ENCODE results near the gene FOXP1.

Gene FOXP1

DNA sequence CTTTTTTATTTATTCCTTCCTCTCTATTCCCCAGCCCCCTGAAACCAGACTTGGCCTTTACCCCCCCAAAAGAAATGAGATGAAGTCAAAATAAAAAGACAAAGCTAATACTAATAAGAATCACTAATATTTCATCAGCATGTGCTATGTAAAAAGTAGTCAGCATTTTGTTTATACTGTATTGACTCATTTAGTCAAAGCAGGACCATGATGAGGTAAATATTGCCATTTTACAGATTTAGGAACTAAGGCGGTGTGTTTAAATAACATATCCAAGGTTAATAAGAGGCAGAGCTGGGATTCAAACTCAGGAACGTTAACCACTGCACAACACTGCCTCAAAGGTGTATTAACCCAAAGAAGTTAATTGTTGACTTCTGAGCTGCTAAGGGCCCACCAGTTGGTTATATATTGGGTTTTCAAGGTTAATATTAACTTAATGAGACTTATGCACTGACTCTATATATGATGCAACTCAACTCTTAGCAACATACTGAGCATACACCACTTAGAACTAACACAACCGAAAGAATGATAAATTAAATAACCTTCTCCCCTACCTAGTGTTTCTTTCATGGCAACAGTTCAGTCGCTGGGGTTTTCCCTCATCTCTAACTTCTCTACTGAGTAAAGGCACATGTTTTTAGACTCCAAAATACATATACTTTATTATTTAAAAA, 34.7 kb downstream of the FOXP1 start:
- Histone ChIP-seq H3K27ac (ENCODE audit: insufficient read depth, low read depth, low read length, poor library complexity, severe bottlenecking) (no peak overlapping the region), H3K4me3 (ENCODE audit: insufficient read depth, low read depth, low read length) (no peak overlapping the region), H3K4me1 (ENCODE audit: control insufficient read depth, insufficient read depth, low read length) (no peaks in the 10 kb centered on the region), H3K9me3 (ENCODE audit: control insufficient read depth, low read length) (no peaks in the 10 kb centered on the region), H3K36me3 (ENCODE audit: control insufficient read depth, insufficient read depth, low read length) (no peaks in the 10 kb centered on the region), H3K27me3 (ENCODE audit: control insufficient read depth, insufficient read depth, low read length, poor library complexity, severe bottlenecking) (no peaks in the 10 kb centered on the region)
- WGBS, 2 experiments, result 91 to 96% methylated on average over 4 of the region's 4 CpGs

DNA sequence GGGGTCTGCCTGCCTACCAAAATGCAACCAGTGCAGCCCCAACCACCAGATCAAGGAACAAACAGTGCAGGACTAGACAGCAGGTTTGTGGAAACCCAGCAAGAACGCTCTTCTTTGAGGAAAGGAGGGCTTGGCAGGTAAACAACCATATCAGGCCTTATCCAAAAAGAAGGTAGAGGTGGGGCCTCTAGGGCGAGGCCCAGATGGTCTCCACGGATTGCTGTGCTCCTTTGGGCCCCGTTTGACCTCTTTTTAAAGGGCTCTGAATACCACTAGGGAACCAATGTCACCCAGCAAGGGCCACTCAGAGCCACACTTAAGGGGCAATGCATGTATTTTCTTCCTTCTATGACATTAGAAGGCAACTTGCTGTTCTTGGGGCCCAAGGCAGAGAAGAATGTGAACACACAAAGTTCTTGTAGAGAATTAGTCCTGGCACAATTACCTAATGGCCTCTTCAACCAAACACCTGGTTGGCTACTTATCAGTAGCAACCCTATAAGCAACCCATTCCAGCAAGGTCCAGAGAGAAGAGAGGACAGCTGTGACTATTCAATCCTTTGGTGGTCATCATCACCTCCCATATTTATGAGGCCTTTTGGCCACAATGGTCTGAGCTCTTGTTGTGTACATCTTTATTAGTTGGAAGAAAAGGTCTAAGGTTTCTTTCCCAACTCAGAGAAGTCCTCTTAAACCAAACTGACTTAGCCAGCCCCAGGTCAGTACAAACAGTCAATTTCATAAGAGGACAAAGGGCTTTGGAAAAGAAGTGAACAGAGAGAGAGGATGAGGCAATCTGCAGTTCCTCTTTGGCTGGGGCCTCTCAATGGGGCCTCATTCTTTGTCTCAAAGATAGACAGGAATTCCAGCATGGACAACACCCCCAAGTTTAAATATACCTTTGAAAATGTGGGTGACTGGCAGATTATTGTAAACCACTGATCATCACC, 36.0 kb downstream of the FOXP1 start:
- WGBS, 2 experiments, result 89 to 94% methylated on average over 4 of the region's 4 CpGs
- H3K4me1 ChIP-seq (ENCODE audit: control insufficient read depth, insufficient read depth, low read length), result peaks cover 5% of the 10 kb centered on the region
- H3K36me3 ChIP-seq (ENCODE audit: control insufficient read depth, insufficient read depth, low read length), result no peaks in the 10 kb centered on the region
- no peak overlapping the region for H3K4me3 ChIP-seq (ENCODE audit: insufficient read depth, low read depth, low read length)
- H3K9me3 ChIP-seq (ENCODE audit: control insufficient read depth, low read length), result no peaks in the 10 kb centered on the region
- no peak overlapping the region for H3K27ac ChIP-seq (ENCODE audit: insufficient read depth, low read depth, low read length, poor library complexity, severe bottlenecking)
- H3K27me3 ChIP-seq (ENCODE audit: control insufficient read depth, insufficient read depth, low read length, poor library complexity, severe bottlenecking), result no peaks in the 10 kb centered on the region

DNA sequence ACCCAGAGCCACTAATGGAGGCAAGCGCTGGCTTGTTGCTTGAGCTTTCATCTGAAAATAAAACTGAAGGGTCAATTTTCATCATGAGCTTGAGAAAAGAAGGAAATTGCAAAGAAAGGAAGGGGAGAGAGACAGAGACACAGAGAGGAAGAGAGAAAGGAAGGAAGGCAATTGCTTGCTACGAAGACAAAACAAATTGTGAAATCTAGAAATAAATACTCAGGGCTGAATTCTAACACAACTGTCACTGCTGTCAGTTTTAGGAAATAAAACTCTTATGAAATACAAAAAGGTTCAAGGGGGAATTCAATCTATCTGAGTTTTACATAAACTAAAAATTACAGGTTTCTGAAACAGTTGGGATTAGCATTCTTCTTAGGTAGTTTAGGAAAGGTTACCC, 36.7 kb downstream of the FOXP1 start:
- Histone ChIP-seq H3K27me3 (ENCODE audit: control insufficient read depth, insufficient read depth, low read length, poor library complexity, severe bottlenecking) (no peaks in the 10 kb centered on the region), H3K9me3 (ENCODE audit: control insufficient read depth, low read length) (no peaks in the 10 kb centered on the region), H3K27ac (ENCODE audit: insufficient read depth, low read depth, low read length, poor library complexity, severe bottlenecking) (no peak overlapping the region), H3K4me1 (ENCODE audit: control insufficient read depth, insufficient read depth, low read length) (peaks cover 10% of the 10 kb centered on the region), H3K36me3 (ENCODE audit: control insufficient read depth, insufficient read depth, low read length) (no peaks in the 10 kb centered on the region), H3K4me3 (ENCODE audit: insufficient read depth, low read depth, low read length) (no peak overlapping the region)
- WGBS, 2 experiments, result 95% methylated on average over 2 of the region's 2 CpGs

DNA sequence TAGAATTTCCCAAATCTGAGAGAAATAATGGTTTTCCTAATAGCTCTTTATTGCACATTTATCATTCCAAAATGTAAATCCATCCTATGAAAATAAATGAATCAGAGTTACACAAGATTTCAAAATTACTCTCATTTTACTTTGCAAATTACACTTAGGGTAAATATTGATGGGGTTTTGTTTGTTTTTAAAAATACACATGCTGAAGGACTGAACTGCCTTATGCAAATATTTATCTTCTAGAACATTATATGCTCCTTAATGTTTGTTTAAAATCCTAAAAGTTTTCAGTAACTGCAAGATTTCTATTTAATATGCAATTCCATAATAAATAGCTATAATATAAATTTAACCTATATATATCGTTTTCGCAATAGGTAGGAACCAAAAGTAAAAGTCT, 38.2 kb downstream of the FOXP1 start:
- no peaks in the 10 kb centered on the region for H3K36me3 ChIP-seq (ENCODE audit: control insufficient read depth, insufficient read depth, low read length)
- no peaks in the 10 kb centered on the region for H3K9me3 ChIP-seq (ENCODE audit: control insufficient read depth, low read length)
- WGBS, 2 experiments, result 100% methylated on average over 2 of the region's 2 CpGs; no CpG with 5 or more reads in 1 of the 2 experiments
- H3K4me1 ChIP-seq (ENCODE audit: control insufficient read depth, insufficient read depth, low read length), result peaks cover 10% of the 10 kb centered on the region
- H3K27me3 ChIP-seq (ENCODE audit: control insufficient read depth, insufficient read depth, low read length, poor library complexity, severe bottlenecking), result no peaks in the 10 kb centered on the region
- H3K4me3 ChIP-seq (ENCODE audit: insufficient read depth, low read depth, low read length), result no peak overlapping the region
- H3K27ac ChIP-seq (ENCODE audit: insufficient read depth, low read depth, low read length, poor library complexity, severe bottlenecking), result no peak overlapping the region

DNA sequence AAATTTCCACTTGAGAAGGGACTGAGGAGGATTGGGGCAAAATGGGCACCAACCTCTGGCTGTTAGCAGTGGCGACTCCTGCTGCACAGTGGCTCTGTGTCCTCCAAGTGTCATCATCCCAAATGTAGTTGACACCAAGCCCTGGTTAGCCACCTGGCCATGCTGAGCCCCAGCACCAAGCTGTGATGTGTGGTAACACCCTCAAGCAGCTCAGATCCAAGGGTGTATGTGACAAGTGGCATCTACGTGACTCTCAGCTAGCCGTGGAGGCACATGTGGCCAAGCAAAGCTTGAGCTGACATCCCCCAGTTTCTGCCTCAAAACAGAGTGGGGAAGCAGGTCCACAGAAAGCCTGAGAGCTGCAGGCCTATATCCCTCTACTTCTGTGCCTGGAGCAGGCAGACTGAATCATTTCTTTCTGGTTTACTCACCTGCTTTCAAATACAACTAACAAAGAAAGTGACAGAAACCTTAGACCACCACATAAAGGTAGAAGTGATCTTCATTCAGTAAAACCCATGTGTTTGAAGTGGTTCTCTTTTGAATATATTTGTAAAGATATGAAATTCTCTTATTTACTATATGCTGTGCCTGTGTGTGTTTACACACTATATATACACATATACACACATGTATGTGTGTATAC, 40.0 kb downstream of the FOXP1 start:
- Histone ChIP-seq H3K36me3 (ENCODE audit: control insufficient read depth, insufficient read depth, low read length) (no peaks in the 10 kb centered on the region), H3K4me3 (ENCODE audit: insufficient read depth, low read depth, low read length) (no peak overlapping the region), H3K27me3 (ENCODE audit: control insufficient read depth, insufficient read depth, low read length, poor library complexity, severe bottlenecking) (no peaks in the 10 kb centered on the region), H3K27ac (ENCODE audit: insufficient read depth, low read depth, low read length, poor library complexity, severe bottlenecking) (no peak overlapping the region), H3K9me3 (ENCODE audit: control insufficient read depth, low read length) (no peaks in the 10 kb centered on the region), H3K4me1 (ENCODE audit: control insufficient read depth, insufficient read depth, low read length) (peaks cover 10% of the 10 kb centered on the region)
- 75 to 76% methylated on average over 3 of the region's 3 CpGs for WGBS, 2 experiments

DNA sequence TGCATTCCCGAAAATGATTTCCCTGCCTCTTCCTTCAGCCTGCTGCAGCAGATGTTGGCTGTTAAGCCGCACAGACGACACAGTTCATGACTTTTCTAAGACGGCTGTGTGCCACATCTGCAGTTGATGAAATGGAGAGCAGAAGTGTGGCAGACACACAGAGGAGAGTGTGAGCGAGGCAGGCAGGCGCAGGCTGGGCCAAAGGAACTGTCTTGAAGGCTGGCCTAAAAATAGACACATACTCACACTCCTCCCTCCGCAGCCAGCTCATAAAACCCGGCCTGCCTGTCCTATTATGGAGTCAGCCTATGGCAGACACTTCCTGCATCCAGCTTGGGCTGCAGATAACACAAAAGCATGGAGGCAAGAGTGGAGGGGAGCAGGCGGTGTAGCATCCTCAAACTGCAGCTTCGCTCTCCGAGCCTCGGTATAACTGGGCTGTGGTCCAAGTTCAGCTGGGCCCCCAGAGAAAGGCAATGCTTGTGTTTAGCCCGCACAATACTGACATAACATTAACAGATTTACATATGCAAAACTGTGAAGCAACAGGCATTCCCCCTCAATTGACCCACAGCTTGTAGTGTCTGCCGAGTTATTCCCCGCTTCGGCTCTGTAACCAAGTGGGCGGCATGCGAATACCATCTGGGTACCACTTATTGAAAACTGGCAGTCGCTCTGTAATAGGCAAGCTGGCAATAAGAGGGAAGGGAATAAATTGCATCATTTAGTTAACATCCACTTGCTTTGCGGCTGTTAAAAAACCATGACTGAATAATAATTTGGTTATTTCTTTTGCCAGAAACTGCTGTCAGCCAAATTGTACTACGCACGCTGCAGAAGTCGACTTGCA, 40.8 kb downstream of the FOXP1 start:
- Histone ChIP-seq H3K27ac (ENCODE audit: insufficient read depth, low read depth, low read length, poor library complexity, severe bottlenecking) (no peak overlapping the region), H3K27me3 (ENCODE audit: control insufficient read depth, insufficient read depth, low read length, poor library complexity, severe bottlenecking) (no peaks in the 10 kb centered on the region), H3K4me1 (ENCODE audit: control insufficient read depth, insufficient read depth, low read length) (peaks cover 10% of the 10 kb centered on the region), H3K9me3 (ENCODE audit: control insufficient read depth, low read length) (no peaks in the 10 kb centered on the region), H3K4me3 (ENCODE audit: insufficient read depth, low read depth, low read length) (no peak overlapping the region), H3K36me3 (ENCODE audit: control insufficient read depth, insufficient read depth, low read length) (no peaks in the 10 kb centered on the region)
- 86 to 89% methylated on average over 23 of the region's 23 CpGs for WGBS, 2 experiments

DNA sequence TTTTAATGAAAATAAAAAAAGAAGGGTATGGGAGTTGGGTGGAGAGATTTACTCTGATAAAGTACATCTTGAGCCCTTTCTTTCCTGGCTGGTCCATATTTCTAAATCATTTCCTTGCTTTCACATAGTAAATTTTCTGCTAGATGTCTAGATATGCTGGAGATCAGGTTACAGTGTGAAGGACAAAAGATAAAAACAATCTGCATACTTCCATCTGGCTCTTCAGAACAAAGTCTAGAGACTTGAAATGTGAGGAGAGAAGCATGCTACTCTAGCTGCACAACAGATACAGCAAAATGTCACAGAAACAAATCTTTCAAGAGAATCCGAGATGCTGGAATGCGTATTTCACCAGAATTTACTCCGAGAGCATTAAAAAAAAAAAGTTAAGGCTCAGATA, 42.2 kb downstream of the FOXP1 start:
- Histone ChIP-seq H3K4me1 (ENCODE audit: control insufficient read depth, insufficient read depth, low read length) (peaks cover 10% of the 10 kb centered on the region), H3K27me3 (ENCODE audit: control insufficient read depth, insufficient read depth, low read length, poor library complexity, severe bottlenecking) (no peaks in the 10 kb centered on the region), H3K36me3 (ENCODE audit: control insufficient read depth, insufficient read depth, low read length) (no peaks in the 10 kb centered on the region), H3K4me3 (ENCODE audit: insufficient read depth, low read depth, low read length) (no peak overlapping the region), H3K9me3 (ENCODE audit: control insufficient read depth, low read length) (no peaks in the 10 kb centered on the region), H3K27ac (ENCODE audit: insufficient read depth, low read depth, low read length, poor library complexity, severe bottlenecking) (no peak overlapping the region)
- 96% methylated on average over 3 of the region's 3 CpGs for WGBS, 2 experiments

DNA sequence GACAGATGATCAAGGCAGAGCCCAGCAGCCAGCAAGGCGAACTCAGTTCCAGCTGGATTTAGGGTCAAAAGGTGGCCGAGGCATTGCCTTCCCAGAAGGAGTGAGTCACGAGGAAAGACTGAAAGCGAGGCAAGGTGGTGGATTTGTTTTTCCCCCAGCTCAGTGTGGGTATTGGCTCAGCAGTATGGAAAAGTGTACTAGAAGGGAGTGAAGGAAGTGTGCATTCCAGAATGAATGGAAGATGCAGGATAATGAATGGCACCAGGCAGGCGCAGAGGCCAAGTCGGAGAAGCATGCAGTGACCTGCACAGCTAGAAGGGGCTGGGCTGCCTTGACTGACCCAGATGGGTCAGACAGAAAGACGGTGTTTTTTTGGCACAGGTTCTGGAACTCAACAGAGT, 46.3 kb downstream of the FOXP1 start:
- Histone ChIP-seq H3K27ac (ENCODE audit: insufficient read depth, low read depth, low read length, poor library complexity, severe bottlenecking) (no peak overlapping the region), H3K36me3 (ENCODE audit: control insufficient read depth, insufficient read depth, low read length) (no peaks in the 10 kb centered on the region)
- WGBS, 2 experiments, result 90% methylated on average over 7 of the region's 7 CpGs

DNA sequence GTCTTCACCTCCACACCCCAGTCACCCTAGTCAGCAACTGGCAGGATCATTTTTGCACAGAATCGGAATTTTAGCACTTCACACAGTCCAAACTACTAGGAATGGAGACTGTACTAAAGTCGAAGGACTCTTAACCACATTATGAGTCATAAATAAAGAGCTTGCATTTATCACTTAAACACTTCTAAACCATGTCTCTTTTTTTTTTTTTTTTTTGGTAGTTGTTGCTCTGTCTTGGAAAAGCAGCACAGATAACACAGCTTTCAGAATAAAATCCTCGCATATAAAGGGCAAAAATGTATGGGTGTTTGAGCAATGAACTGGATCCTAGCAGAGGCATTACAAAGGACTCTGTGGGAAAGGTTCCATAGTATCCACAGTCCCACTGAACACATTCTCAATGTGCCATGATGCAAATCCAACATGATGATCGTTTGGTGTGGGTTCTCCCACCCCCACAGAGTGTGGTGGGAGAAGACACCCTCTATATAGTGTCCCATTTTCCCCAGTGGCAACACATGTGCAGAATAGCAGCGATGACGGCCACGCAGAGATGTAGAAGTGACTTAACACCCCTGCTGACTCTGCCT, 47.1 kb downstream of the FOXP1 start:
- Histone ChIP-seq H3K36me3 (ENCODE audit: control insufficient read depth, insufficient read depth, low read length) (no peaks in the 10 kb centered on the region), H3K27me3 (ENCODE audit: control insufficient read depth, insufficient read depth, low read length, poor library complexity, severe bottlenecking) (no peaks in the 10 kb centered on the region), H3K9me3 (ENCODE audit: control insufficient read depth, low read length) (no peaks in the 10 kb centered on the region), H3K27ac (ENCODE audit: insufficient read depth, low read depth, low read length, poor library complexity, severe bottlenecking) (no peak overlapping the region), H3K4me1 (ENCODE audit: control insufficient read depth, insufficient read depth, low read length) (no peaks in the 10 kb centered on the region), H3K4me3 (ENCODE audit: insufficient read depth, low read depth, low read length) (no peak overlapping the region)
- 90 to 91% methylated on average over 7 of the region's 7 CpGs for WGBS, 2 experiments

More for the DNA sequence above, 46.3 kb downstream of the FOXP1 start:
- no peak overlapping the region for H3K4me3 ChIP-seq (ENCODE audit: insufficient read depth, low read depth, low read length)
- H3K27me3 ChIP-seq (ENCODE audit: control insufficient read depth, insufficient read depth, low read length, poor library complexity, severe bottlenecking), result no peaks in the 10 kb centered on the region
- H3K4me1 ChIP-seq (ENCODE audit: control insufficient read depth, insufficient read depth, low read length), result peaks cover 2% of the 10 kb centered on the region
- no peaks in the 10 kb centered on the region for H3K9me3 ChIP-seq (ENCODE audit: control insufficient read depth, low read length)

All from ectodermal cell (in vitro differentiated cells).